GM13976 (cell line): ENCODE measurements around the gene MISP.

Source experiments
- DNase-seq: peaks from one replicate; pipeline ENCODE4 v3.0.0; 2012; ENCODE audit warnings: low spot score
- CTCF ChIP-seq: IDR thresholded peaks from 2 replicates; pipeline ENCODE4 v1.5.1; 2012; ENCODE audit warnings: borderline replicate concordance, mild to moderate bottlenecking; ENCODE audit not compliant: insufficient read depth; ENCODE audit errors: extremely low read depth, missing control alignments, control extremely low read depth
- in situ Hi-C: fragments of 300-500 bp; cut with MboI; formaldehyde crosslinking; loops from one replicate; pipeline ENCODE4 v1.12.0; 2022; ENCODE audit warnings: low sequenced_read_pairs, mixed read lengths, inconsistent platforms; ENCODE audit not compliant: unreplicated experiment

The MISP gene

GRCh38 chr19:791007-791566 lies 40.2 kb downstream of the MISP start:
- no peak for TF ChIP-seq CTCF
- in situ Hi-C loops: no loop called here

GRCh38 chr19:791567-792305 lies 40.8 kb downstream of the MISP start:
- in situ Hi-C loops: no loop called here
- TF ChIP-seq CTCF: no peak
- no peak for DNase-seq

More at GRCh38 chr19:791007-791566, 40.2 kb downstream of the MISP start:
- DNase-seq: no peak

GRCh38 chr19:792306-792885 lies 41.5 kb downstream of the MISP start:
- no peak for TF ChIP-seq CTCF
- DNase-seq: no peak
- in situ Hi-C loops: no loop called here

- DNase-seq: no peak
- in situ Hi-C loops: no loop called here
- no peak for TF ChIP-seq CTCF
Observed at GRCh38 chr19:793806-794205, 42.9 kb downstream of the MISP start.

GRCh38 chr19:795073-795611 lies 44.2 kb downstream of the MISP start:
- no peak for TF ChIP-seq CTCF
- no peak for DNase-seq
- in situ Hi-C loops: no loop called here

GRCh38 chr19:795691-796581 lies 45.0 kb downstream of the MISP start:
- TF ChIP-seq CTCF: no peak
- in situ Hi-C loops: no loop called here

More at GRCh38 chr19:795691-796581, 45.0 kb downstream of the MISP start:
- no peak for DNase-seq
